NCI-H524 (cell line): ENCODE measurements around the gene ZDHHC11B.

Experiments
- DNase-seq, 2 experiments: peaks; one replicate each; lab custom pipeline; 2025; lab: John Stamatoyannopoulos, UW

The ZDHHC11B gene

DNA sequence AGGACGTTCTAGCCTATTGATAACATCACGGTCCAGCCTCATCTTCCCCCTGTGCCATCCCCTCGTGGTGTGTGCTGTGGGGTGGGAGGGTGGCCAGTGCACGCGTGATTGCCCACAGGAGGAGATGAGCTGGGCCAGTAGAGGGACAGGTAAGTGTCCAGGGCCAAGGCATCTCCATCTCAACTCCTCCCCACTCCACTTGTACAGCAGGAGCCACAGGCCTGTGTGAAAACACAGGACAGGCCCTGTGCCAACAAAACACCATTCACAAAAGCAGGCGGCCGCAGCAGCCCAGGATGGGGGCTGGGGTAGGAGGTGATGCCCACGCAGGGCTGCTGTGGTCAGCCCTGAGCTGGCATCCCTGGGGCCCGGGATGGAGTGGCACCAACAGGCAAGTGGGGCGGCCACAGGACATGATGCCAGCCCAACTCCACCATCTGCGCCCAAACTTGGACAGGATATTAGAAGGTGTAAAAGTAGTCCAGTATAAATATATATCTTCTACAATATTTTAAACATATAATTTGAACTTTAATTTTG, 124.0 kb downstream of the ZDHHC11B start:
- DNase-seq = no peak
